ENCODE results near the gene ADH7.
"Not testable (repeated sequence)": the region's sequence is repeated elsewhere in the genome, so short reads cannot be mapped to it uniquely, and the experiment has no call there.

The ADH7 gene

DNA sequence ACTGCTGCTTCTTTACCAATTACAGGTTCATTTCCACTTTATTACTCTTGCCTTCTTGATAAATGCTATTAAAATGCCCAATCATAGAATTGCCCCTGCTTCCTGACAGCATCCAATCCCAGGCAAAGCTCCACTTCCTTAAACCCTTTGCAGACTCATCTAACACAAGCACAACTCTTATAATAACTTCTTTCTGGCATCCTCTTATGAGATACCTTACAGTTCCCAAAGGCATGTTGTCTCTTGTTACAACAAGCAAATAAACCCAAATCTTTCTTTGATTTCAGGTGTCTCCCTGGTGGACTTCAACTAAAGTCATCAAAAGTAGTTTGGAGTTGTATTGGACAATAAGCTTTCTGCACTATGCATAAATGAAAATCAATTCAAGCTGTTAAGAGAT is 22.5 kb upstream of the ADH7 start:
- H3K27me3 ChIP-seq (ENCODE audit: control insufficient read depth, insufficient read depth, low read length) = no peaks in the 10 kb centered on the region
- H3K4me1 ChIP-seq (ENCODE audit: control insufficient read depth, insufficient read depth, low read length) = no peaks in the 10 kb centered on the region
- H3K4me3 ChIP-seq (ENCODE audit: low read depth, low read length) = no peak overlapping the region
- H3K36me3 ChIP-seq (ENCODE audit: control insufficient read depth, insufficient read depth, low read length) = no peaks in the 10 kb centered on the region
- no peak overlapping the region for H3K9ac ChIP-seq (ENCODE audit: low read depth, low read length)
- H3K9me3 ChIP-seq (ENCODE audit: control insufficient read depth, insufficient read depth, low read length) = no peaks in the 10 kb centered on the region

- Histone ChIP-seq H3K36me3 (ENCODE audit: control insufficient read depth, insufficient read depth, low read length) (no peaks in the 10 kb centered on the region), H3K9ac (ENCODE audit: low read depth, low read length) (no peak overlapping the region), H3K9me3 (ENCODE audit: control insufficient read depth, insufficient read depth, low read length) (no peaks in the 10 kb centered on the region), H3K4me1 (ENCODE audit: control insufficient read depth, insufficient read depth, low read length) (no peaks in the 10 kb centered on the region), H3K27me3 (ENCODE audit: control insufficient read depth, insufficient read depth, low read length) (no peaks in the 10 kb centered on the region), H3K4me3 (ENCODE audit: low read depth, low read length) (no peak overlapping the region)
These were observed 22.1 kb upstream of the ADH7 start for GRCh38 chr4:99457270-99457669.

- Histone ChIP-seq H3K36me3 (ENCODE audit: control insufficient read depth, insufficient read depth, low read length) (no peaks in the 10 kb centered on the region), H3K27me3 (ENCODE audit: control insufficient read depth, insufficient read depth, low read length) (no peaks in the 10 kb centered on the region), H3K4me1 (ENCODE audit: control insufficient read depth, insufficient read depth, low read length) (peaks cover 4% of the 10 kb centered on the region), H3K4me3 (ENCODE audit: low read depth, low read length) (no peak overlapping the region), H3K9ac (ENCODE audit: low read depth, low read length) (no peak overlapping the region), H3K9me3 (ENCODE audit: control insufficient read depth, insufficient read depth, low read length) (no peaks in the 10 kb centered on the region)
These were observed 12.4 kb upstream of the ADH7 start for GRCh38 chr4:99447513-99447912.

- Histone ChIP-seq H3K4me1 (ENCODE audit: control insufficient read depth, insufficient read depth, low read length) (peaks cover 4% of the 10 kb centered on the region), H3K27me3 (ENCODE audit: control insufficient read depth, insufficient read depth, low read length) (no peaks in the 10 kb centered on the region), H3K4me3 (ENCODE audit: low read depth, low read length) (no peak overlapping the region), H3K36me3 (ENCODE audit: control insufficient read depth, insufficient read depth, low read length) (no peaks in the 10 kb centered on the region), H3K9ac (ENCODE audit: low read depth, low read length) (no peak overlapping the region), H3K9me3 (ENCODE audit: control insufficient read depth, insufficient read depth, low read length) (no peaks in the 10 kb centered on the region)
These were observed 11.9 kb upstream of the ADH7 start for GRCh38 chr4:99447079-99447478.

DNA sequence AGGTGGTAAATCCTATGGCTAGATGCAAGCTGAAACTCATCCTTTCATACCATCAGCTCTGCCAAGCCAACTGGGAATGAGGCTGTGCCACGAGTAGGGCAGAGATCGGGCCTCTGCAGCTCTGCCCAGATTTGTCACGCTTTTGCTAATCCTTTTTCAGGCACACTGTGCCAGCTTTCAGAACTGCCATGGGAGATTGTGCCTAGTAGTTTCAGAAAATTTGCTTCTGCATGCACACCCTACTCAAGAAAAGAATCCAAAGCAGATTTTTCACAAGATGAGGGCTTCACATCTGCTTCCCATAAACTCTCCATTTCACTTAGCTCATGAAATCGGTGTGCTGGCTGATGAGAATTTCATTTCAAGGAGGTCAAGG is 3.3 kb upstream of the ADH7 start:
- no peaks in the 10 kb centered on the region for H3K27me3 ChIP-seq (ENCODE audit: control insufficient read depth, insufficient read depth, low read length)
- no peaks in the 10 kb centered on the region for H3K9me3 ChIP-seq (ENCODE audit: control insufficient read depth, insufficient read depth, low read length)
- H3K9ac ChIP-seq (ENCODE audit: low read depth, low read length) = no peak overlapping the region

DNA sequence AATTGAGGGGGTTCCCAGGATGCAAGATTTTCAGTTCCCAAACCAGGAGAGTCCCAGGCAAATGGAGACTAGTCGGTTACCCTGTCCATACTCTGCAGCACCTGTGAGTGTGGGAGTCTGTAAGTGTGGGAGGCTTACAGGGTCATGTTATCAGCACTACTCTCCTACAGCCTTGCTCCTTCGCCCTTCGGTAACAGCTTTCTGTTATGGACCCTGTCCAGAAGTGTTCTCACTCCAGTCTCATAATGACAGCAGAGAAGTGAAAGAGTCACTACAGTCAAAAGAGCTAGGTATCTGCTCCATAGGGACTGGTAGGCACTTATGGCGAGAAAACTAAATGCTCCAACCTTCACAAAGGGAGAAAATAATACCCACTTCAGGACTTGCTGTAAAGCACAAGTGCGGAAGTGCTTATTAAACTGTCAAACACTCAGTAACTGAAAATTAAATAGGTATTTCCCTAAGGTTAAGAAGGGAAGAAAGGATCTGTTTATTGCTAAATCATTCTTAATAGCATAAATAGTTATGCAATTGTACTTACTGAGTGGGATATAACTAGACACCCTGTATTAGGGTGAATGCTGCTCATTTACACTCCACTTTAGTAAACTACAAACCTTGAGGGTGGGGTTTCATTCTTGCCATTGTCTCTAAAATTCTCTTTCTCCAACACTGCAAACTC is 2.7 kb upstream of the ADH7 start:
- Histone ChIP-seq H3K9ac (ENCODE audit: low read depth, low read length) (no peak overlapping the region), H3K4me1 (ENCODE audit: control insufficient read depth, insufficient read depth, low read length) (no peaks in the 10 kb centered on the region), H3K27me3 (ENCODE audit: control insufficient read depth, insufficient read depth, low read length) (no peaks in the 10 kb centered on the region), H3K36me3 (ENCODE audit: control insufficient read depth, insufficient read depth, low read length) (no peaks in the 10 kb centered on the region), H3K9me3 (ENCODE audit: control insufficient read depth, insufficient read depth, low read length) (no peaks in the 10 kb centered on the region), H3K4me3 (ENCODE audit: low read depth, low read length) (no peak overlapping the region)

More for the DNA sequence above, 3.3 kb upstream of the ADH7 start:
- Histone ChIP-seq H3K4me1 (ENCODE audit: control insufficient read depth, insufficient read depth, low read length) (no peaks in the 10 kb centered on the region), H3K36me3 (ENCODE audit: control insufficient read depth, insufficient read depth, low read length) (no peaks in the 10 kb centered on the region), H3K4me3 (ENCODE audit: low read depth, low read length) (no peak overlapping the region)

DNA sequence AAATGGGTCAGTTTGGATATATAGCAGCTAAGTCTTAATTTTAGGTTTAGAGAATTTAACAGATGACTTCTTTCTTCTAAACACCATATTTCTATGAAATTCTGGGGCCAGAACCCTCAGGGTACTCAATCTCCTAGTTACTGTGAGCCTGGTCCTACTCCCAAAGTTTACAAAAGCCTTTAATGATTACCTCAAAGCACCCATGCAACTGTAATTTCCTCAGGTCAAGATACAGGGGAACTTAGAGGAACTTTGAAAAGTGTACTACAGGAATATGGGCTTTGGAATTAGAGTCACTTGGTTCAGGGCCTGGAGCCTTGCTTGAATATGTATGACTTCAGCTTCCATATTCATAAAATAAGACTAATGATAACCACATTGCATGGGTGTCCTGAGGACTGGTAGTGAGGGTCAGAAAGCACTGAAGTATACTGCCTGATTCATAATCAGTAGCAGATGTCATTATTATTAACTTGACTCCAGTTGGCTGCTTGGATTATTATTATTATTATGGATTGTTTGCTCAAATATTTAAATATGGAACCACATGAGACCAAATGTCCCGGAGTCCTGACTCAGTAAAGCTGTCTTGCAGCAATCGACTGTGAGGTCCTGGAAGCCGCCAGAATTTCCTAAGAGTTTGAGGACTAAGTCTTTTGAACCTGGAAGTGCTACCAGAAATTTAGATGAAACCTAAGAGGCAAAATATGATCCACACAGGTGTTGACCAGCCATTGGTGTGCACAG is 2.0 kb upstream of the ADH7 start:
- no peak overlapping the region for H3K4me3 ChIP-seq (ENCODE audit: low read depth, low read length)
- no peaks in the 10 kb centered on the region for H3K4me1 ChIP-seq (ENCODE audit: control insufficient read depth, insufficient read depth, low read length)
- H3K36me3 ChIP-seq (ENCODE audit: control insufficient read depth, insufficient read depth, low read length) = no peaks in the 10 kb centered on the region
- H3K9me3 ChIP-seq (ENCODE audit: control insufficient read depth, insufficient read depth, low read length) = no peaks in the 10 kb centered on the region
- H3K9ac ChIP-seq (ENCODE audit: low read depth, low read length) = no peak overlapping the region
- no peaks in the 10 kb centered on the region for H3K27me3 ChIP-seq (ENCODE audit: control insufficient read depth, insufficient read depth, low read length)

GRCh38 chr4:99436462-99436861 is 1.3 kb upstream of the ADH7 start:
- H3K9me3 ChIP-seq (ENCODE audit: control insufficient read depth, insufficient read depth, low read length) = no peaks in the 10 kb centered on the region
- no peak overlapping the region for H3K9ac ChIP-seq (ENCODE audit: low read depth, low read length)
- no peaks in the 10 kb centered on the region for H3K36me3 ChIP-seq (ENCODE audit: control insufficient read depth, insufficient read depth, low read length)
- H3K4me1 ChIP-seq (ENCODE audit: control insufficient read depth, insufficient read depth, low read length) = no peaks in the 10 kb centered on the region
- H3K4me3 ChIP-seq (ENCODE audit: low read depth, low read length) = no peak overlapping the region
- H3K27me3 ChIP-seq (ENCODE audit: control insufficient read depth, insufficient read depth, low read length) = no peaks in the 10 kb centered on the region

- H3K4me1 ChIP-seq (ENCODE audit: control insufficient read depth, insufficient read depth, low read length) = no peaks in the 10 kb centered on the region
- H3K36me3 ChIP-seq (ENCODE audit: control insufficient read depth, insufficient read depth, low read length) = no peaks in the 10 kb centered on the region
- H3K27me3 ChIP-seq (ENCODE audit: control insufficient read depth, insufficient read depth, low read length) = no peaks in the 10 kb centered on the region
- no peaks in the 10 kb centered on the region for H3K9me3 ChIP-seq (ENCODE audit: control insufficient read depth, insufficient read depth, low read length)
- H3K4me3 ChIP-seq (ENCODE audit: low read depth, low read length) = no peak overlapping the region
- no peak overlapping the region for H3K9ac ChIP-seq (ENCODE audit: low read depth, low read length)
These were observed 5.0 kb downstream of the ADH7 start for GRCh38 chr4:99430106-99430505.

DNA sequence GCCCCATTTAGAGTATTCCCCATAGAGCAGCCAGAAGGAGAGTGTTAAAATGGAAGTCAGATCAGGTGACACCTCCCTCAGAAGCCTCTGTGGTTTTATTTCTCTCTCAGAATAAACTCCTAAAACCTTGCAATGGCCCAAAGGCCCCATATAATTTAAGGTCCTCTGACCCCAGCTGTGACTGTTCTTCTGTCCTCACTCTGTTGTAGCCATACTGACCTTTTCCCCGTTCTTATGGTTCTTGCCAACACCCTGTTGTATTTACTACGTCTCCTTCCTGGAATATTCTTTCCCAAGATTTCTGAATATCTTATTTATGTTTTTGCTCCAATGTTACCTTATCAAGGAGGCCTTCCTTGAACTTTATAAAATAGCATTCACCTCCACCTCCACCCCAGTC is 18.0 kb downstream of the ADH7 start:
- Histone ChIP-seq H3K27me3 (ENCODE audit: control insufficient read depth, insufficient read depth, low read length) (no peaks in the 10 kb centered on the region), H3K9ac (ENCODE audit: low read depth, low read length) (no peak overlapping the region), H3K36me3 (ENCODE audit: control insufficient read depth, insufficient read depth, low read length) (no peaks in the 10 kb centered on the region), H3K9me3 (ENCODE audit: control insufficient read depth, insufficient read depth, low read length) (no peaks in the 10 kb centered on the region), H3K4me3 (ENCODE audit: low read depth, low read length) (no peak overlapping the region), H3K4me1 (ENCODE audit: control insufficient read depth, insufficient read depth, low read length) (no peaks in the 10 kb centered on the region)

- H3K4me1 ChIP-seq (ENCODE audit: control insufficient read depth, insufficient read depth, low read length); H3K9ac ChIP-seq (ENCODE audit: low read depth, low read length); H3K4me3 ChIP-seq (ENCODE audit: low read depth, low read length); H3K27me3 ChIP-seq (ENCODE audit: control insufficient read depth, insufficient read depth, low read length); H3K9me3 ChIP-seq (ENCODE audit: control insufficient read depth, insufficient read depth, low read length); H3K36me3 ChIP-seq (ENCODE audit: control insufficient read depth, insufficient read depth, low read length): not testable (repeated sequence)
These were observed 19.4 kb downstream of the ADH7 start for GRCh38 chr4:99415762-99416161.

DNA sequence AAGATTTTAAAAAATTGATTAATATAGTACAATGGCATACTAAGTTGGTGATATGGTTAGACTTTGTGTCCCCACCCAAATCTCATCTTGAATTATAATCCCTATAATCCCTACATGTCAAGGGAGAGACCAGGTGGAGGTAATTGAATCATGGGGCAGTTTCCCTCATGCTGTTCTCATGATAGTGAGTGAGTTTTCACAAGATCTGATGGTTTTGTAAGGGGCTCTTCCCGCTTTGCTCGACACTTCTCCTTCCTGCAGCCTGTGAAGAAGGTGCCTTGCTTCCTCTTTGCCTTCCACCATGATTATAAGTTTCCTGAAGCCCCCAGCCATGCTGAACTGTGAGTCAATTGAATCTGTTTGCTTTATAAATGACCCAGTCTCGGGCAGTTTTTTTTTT is 20.2 kb downstream of the ADH7 start:
- not testable (repeated sequence) for H3K4me3 ChIP-seq (ENCODE audit: low read depth, low read length); H3K4me1 ChIP-seq (ENCODE audit: control insufficient read depth, insufficient read depth, low read length); H3K9ac ChIP-seq (ENCODE audit: low read depth, low read length); H3K36me3 ChIP-seq (ENCODE audit: control insufficient read depth, insufficient read depth, low read length); H3K27me3 ChIP-seq (ENCODE audit: control insufficient read depth, insufficient read depth, low read length); H3K9me3 ChIP-seq (ENCODE audit: control insufficient read depth, insufficient read depth, low read length)
